ENCODE data around the gene SLC25A22.

SLC25A22 gene

DNA sequence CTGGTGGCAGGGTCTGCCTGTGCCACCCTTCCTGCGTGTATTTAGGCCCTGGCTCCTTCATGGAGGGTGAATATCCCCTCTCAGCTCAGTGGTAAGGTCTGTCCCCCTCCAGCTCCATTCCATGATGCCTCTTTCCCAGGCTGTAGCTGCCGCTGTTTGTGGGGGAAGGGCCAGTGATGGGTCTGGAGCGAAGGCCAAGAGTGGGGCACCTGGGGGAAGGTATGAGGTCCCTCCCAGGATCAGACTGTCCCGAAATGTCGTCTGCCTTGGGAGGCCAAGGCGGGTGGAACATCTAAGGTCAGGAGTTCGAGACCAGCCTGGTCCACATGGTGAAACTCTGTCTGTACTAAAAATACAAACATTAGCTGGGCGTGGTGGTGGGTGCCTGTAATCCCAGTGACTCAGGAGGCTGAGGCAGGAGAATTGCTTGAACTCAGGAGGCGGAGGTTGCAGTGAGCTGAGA, 35.8 kb upstream of the SLC25A22 start:
- DNase-seq: no peak

- peak; percentile 58 for DNase-seq
Observed at GRCh38 chr11:833114-833791, 35.2 kb upstream of the SLC25A22 start.

DNA sequence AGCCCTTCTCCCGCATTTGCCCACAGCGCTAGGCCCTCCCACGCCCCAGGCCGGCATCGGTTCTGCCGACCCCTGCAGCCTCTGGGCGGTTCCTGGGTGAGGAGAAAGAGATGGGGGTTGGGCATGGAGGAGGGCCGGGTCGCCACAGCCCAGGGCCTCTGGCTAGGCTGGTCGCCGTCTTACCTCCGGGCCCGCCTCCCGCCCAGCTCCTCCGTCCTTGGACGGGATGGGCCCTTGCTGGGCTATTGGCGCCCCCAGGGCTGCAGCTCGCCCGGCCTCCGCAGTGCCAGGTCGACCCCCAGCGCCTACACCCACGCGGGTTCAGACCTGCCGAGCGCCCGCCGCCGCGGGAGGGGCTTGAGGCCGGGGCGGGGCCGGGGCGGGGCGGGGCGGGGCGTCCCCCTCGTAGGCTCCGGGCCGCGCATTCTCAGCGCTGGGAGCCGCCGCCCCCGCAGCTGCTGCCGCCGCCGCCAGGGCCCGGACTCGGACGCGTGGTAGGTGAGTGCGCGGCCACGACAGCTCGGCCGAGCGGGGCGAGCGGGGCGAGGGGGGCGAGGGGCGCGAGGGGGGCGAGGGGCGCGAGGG, 34.5 kb upstream of the SLC25A22 start, which contains the start of gene CD151:
CD151 (plus strand) TSS at position 424 of the 585 bp plus-strand sequence. CDS start 3,118 bp downstream, outside the sequence.
- peak; percentile 73 for DNase-seq

GRCh38 chr11:831961-832528, 34.0 kb upstream of the SLC25A22 start:
- DNase-seq: no peak

- no peak for DNase-seq
Observed at GRCh38 chr11:831118-831864, 33.2 kb upstream of the SLC25A22 start.

GRCh38 chr11:830295-831117, 32.4 kb upstream of the SLC25A22 start:
- DNase-seq: peak; percentile 53

DNA sequence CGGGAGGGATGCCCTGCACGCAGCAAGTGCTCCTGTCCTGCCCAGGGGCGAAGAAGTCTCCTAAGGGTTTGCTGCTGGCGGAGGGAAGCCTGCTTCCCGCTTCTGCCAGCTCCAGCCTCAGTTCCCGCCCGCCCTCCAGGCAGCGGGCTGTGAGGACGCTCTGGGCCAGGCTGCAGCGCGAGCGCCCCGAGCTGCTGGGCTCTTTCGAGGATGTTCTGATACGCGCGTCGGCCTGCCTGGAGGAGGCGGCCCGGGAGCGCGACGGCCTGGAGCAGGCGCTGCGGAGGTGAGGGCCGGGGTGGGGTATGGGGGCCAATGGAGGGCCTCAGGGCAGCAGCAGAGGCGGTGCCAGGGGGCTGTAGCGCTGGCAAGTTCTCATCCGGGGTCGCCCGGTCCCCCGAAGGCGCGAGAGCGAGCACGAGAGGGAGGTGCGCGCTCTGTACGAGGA, 31.8 kb upstream of the SLC25A22 start:
- DNase-seq: no peak

- no peak for DNase-seq
Observed at GRCh38 chr11:829176-829846, 31.2 kb upstream of the SLC25A22 start.

GRCh38 chr11:828506-829175, 30.6 kb upstream of the SLC25A22 start:
- no peak for DNase-seq

DNA sequence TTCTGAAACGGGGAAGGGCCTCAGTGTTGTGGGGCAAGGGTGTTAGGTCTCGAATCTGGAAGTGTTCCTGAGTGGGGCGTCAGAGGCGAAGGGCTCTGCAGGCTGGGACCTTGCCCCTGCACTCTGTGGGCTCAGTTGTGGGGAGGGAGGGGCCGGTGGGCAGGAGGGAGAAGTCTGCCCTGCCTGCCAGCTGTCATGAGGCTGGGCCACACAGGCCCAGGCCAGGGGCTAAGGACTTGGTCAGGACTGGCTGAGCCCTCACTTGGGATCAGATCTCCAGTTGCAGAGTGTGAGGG, 29.8 kb upstream of the SLC25A22 start, which contains the start of gene CRACR2B:
CRACR2B (plus strand) TSS at position 23 of the 296 bp plus-strand sequence. CDS start 689 bp downstream, outside the sequence.
- DNase-seq: peak; percentile 37

GRCh38 chr11:827146-827896, 29.2 kb upstream of the SLC25A22 start:
- no peak for DNase-seq

DNA sequence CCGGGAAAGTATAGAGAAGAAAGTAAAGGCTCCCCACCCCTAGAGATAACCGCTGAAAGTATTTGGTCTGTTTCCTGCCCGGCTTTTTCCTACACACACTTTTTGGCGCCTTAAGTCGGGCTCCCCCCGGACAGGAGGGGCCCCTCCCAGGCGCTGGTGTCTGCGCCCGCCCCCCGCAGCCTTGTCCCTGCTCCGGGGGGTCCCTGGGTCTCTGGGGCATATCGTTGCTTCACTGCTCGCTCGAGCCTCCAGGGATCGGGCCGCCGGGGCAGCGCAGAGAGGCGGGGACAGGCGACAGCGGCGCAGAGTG, 28.7 kb upstream of the SLC25A22 start:
- DNase-seq: no peak

- no peak for DNase-seq
Observed at GRCh38 chr11:826227-826621, 28.1 kb upstream of the SLC25A22 start.

- no peak for DNase-seq
Observed at GRCh38 chr11:825366-826226, 27.5 kb upstream of the SLC25A22 start.

- DNase-seq: no peak
Observed at GRCh38 chr11:824942-825341, 26.9 kb upstream of the SLC25A22 start.

DNA sequence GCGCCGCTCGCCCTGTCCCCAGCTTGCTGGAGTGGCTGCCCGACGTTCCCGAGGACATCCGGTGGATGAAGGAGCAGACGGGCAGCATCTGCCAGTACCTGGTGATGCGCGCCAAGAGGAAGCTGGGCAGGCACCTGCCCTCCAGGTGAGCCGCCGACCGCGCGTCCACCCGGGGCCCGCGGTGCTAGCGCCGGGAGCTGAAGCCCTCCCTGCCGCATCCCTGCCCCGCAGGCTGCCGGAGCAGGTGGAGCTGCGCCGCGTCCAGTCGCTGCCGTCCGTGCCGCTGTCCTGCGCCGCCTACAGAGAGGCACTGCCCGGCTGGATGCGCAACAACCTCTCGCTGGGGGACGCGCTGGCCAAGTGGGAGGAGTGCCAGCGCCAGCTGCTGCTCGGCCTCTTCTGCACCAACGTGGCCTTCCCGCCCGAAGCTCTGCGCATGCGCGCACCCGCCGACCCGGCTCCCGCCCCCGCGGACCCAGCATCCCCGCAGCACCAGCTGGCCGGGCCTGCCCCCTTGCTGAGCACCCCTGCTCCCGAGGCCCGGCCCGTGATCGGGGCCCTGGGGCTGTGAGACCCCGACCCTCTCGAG, 26.3 kb upstream of the SLC25A22 start:
- DNase-seq: no peak

DNA sequence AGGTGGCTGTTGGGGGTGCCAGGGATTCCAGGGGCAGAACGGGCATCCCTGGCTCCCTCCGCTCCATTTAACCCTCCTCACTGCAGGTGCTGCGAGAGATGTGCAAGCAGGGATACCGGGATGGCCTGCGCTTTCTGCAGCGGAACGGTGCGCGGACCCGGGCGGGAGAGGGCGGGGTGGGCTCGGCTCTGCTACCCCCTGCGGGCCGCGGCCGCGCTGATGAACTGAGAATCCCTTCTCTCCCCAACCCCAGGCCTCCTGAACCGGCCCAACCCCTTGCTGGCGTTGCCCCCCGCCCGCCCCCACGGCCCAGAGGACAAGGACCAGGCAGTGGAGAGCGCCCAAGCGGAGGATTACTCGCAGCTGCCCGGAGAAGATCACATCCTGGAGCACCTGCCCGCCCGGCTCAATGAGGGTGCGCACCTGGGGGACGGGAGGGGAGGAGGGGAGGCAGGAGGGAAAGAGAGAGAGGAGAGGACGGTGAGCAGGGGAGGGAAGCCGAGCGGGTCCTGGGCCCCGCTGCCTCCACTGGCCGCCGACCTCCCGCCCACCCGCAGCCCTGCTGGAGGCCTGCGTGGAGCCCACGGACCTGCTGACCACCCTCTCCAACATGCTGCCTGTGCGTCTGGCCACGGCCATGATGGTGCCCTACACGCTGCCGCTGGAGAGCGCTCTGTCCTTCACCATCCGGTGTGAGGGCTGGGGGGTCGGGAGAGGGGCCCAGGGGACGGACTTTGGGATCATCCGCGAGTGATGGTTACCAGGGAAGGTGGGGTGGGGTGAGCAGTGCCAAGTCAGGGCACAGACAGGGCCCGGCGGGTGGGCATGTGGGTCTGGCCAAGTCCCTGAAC, 25.6 kb upstream of the SLC25A22 start:
- DNase-seq: no peak

All from suppressor macrophage treated with lipopolysaccharide for 4 hours (primary cell).